CD8-positive, alpha-beta memory T cell (primary cell): ENCODE data around the gene IGSF3. TPM values are rescaled to one million over a fixed set of nuclear protein-coding genes. Genes with fewer than 3 reads are reported as not detected.
"Not testable (repeated sequence)": the region's sequence is repeated elsewhere in the genome, so short reads cannot be mapped to it uniquely, and the experiment has no call there.

ENCODE experiments used
- CTCF ChIA-PET: fragments of 350-600 bp; sonication (Branson Sonifier 250); formaldehyde crosslinking; loops from one replicate; lab custom pipeline; 2021; ENCODE audit warnings: antibody characterized with exemption; lab: Charles Lee
- POLR2A ChIA-PET: fragments of 350-600 bp; sonication (Branson Sonifier 250); formaldehyde crosslinking; loops from one replicate; lab custom pipeline; 2021; ENCODE audit warnings: antibody characterized with exemption; lab: Charles Lee
- DNase-seq, 5 donors: peaks; one replicate each; pipeline versions ENCODE4 v3.0.0 to v3.0.0-alpha.2; 2020 to 2022; ENCODE audit warnings: mixed read lengths in 1 of 5
- H3K27ac ChIP-seq: one replicate; pipeline ENCODE4 v1.7.0; 2013; ENCODE audit warnings: low read depth, mild to moderate bottlenecking, low read length, moderate library complexity
- H3K27me3 ChIP-seq: 2 replicates; pipeline ENCODE4 v1.7.0; 2013; ENCODE audit warnings: low read length, mild to moderate bottlenecking; ENCODE audit not compliant: insufficient read depth, poor library complexity, severe bottlenecking
- H3K36me3 ChIP-seq: 2 replicates; pipeline ENCODE4 v1.7.0; 2013; ENCODE audit warnings: mild to moderate bottlenecking, low read length, moderate library complexity; ENCODE audit not compliant: insufficient read depth
- H3K4me1 ChIP-seq: 2 replicates; pipeline ENCODE4 v1.7.0; 2013; ENCODE audit warnings: mild to moderate bottlenecking, low read length, moderate library complexity; ENCODE audit not compliant: insufficient read depth
- H3K4me3 ChIP-seq: 2 replicates; pipeline ENCODE4 v1.7.0; 2013; ENCODE audit warnings: mild to moderate bottlenecking, low read length
- H3K9me3 ChIP-seq: 2 replicates; pipeline ENCODE4 v1.7.0; 2013; ENCODE audit warnings: mild to moderate bottlenecking, low read length
- H3K27ac Mint-ChIP-seq, 8 donors: one replicate each; pipeline ENCODE4 v1.8.0; 2020 to 2021; ENCODE audit warnings: mixed read lengths in 8 of 8, mild to moderate bottlenecking in 6 of 8, inconsistent platforms in 3 of 8, moderate library complexity in 3 of 8
- H3K27me3 Mint-ChIP-seq, 2 donors: one replicate each; pipeline ENCODE4 v1.8.0; 2020 to 2021; ENCODE audit warnings: mixed read lengths in 2 of 2, mild to moderate bottlenecking in 1 of 2, moderate library complexity in 1 of 2
- H3K36me3 Mint-ChIP-seq, 3 donors: one replicate each; pipeline ENCODE4 v1.8.0; 2020 to 2021; ENCODE audit warnings: mixed read lengths in 3 of 3, inconsistent platforms in 1 of 3, mild to moderate bottlenecking in 1 of 3
- H3K4me1 Mint-ChIP-seq, 3 donors: one replicate each; pipeline ENCODE4 v1.8.0; 2020 to 2021; ENCODE audit warnings: mixed read lengths in 3 of 3, inconsistent platforms in 1 of 3, mild to moderate bottlenecking in 1 of 3
- H3K4me3 Mint-ChIP-seq, 7 donors: one replicate each; pipeline ENCODE4 v1.8.0; 2020 to 2021; ENCODE audit warnings: mixed read lengths in 7 of 7, mild to moderate bottlenecking in 6 of 7, moderate library complexity in 4 of 7, inconsistent platforms in 2 of 7
- H3K9me3 Mint-ChIP-seq, 5 donors: one replicate each; pipeline ENCODE4 v1.8.0; 2020 to 2022; ENCODE audit warnings: mixed read lengths in 5 of 5, mild to moderate bottlenecking in 3 of 5, moderate library complexity in 2 of 5, inconsistent platforms in 1 of 5
- polyA plus RNA-seq: library from polyadenylated mRNA; unstranded; fragments of 300-500 nt; fragmentation: Illumina TruSeq; gene quantifications from one replicate; pipeline ENCODE4 v1.2.3, GENCODE V29; 2021
- total RNA-seq, 2 experiments: library from RNA; stranded (reverse); gene quantifications; one replicate each; pipeline ENCODE4 v1.2.3, GENCODE V29; 2021

IGSF3 gene
- total and polyA plus RNA-seq, 3 experiments from 2014 or later, result 1.8 to 2.0 TPM; not detected in 1

DNA sequence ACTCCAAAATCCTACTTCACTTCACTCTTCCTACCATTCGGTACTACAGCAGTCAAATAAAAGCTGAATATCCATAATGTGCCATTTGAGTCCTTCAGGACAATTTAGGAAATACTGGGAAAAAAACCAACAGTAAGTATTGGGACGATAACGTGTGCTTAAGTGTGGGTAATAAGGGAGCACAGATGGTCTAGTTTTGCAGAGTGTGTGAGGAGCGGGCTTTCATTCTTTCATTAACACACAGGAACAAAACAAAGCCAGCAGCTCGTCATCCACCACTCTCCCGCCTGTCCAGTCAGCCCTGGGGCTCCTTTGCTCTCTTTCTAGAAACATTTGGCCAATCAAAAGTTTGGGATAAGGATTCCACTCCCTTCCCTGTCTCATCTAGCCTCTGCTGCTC is 63.1 kb downstream of the IGSF3 start:
- H3K4me1 Mint-ChIP-seq, result peaks cover 0 to 14% (median 8%) of the 10 kb centered on the region in 3 donors
- H3K9me3 ChIP-seq, H3K4me3 ChIP-seq, H3K4me3 Mint-ChIP-seq, H3K36me3 ChIP-seq, H3K27ac ChIP-seq, CTCF ChIA-PET, POLR2A ChIA-PET, H3K27me3 Mint-ChIP-seq, H3K36me3 Mint-ChIP-seq, H3K27me3 ChIP-seq, H3K27ac Mint-ChIP-seq, H3K9me3 Mint-ChIP-seq, DNase-seq, H3K4me1 ChIP-seq: not testable (repeated sequence)

- H3K36me3 ChIP-seq, POLR2A ChIA-PET, H3K4me3 Mint-ChIP-seq, H3K4me3 ChIP-seq, H3K4me1 ChIP-seq, H3K27me3 ChIP-seq, H3K27ac ChIP-seq, H3K36me3 Mint-ChIP-seq, CTCF ChIA-PET, DNase-seq, H3K27ac Mint-ChIP-seq, H3K9me3 Mint-ChIP-seq, H3K9me3 ChIP-seq, H3K27me3 Mint-ChIP-seq: not testable (repeated sequence)
- H3K4me1 Mint-ChIP-seq, result peaks cover 0 to 14% (median 8%) of the 10 kb centered on the region in 3 donors
These were observed 63.9 kb downstream of the IGSF3 start for GRCh38 chr1:116603646-116604045.

- CTCF ChIA-PET, result interaction anchor here (0.9 kb wide), 1 partner anchor 460 kb away, joined by 3 read pairs; no protein-coding TSS in a partner anchor
- H3K4me1 Mint-ChIP-seq, result peaks cover 4 to 10% (median 10%) of the 10 kb centered on the region in 3 donors
- H3K27ac Mint-ChIP-seq, result peak overlapping the region in 1 of 8 donors; percentile 33
- H3K9me3 ChIP-seq, H3K36me3 ChIP-seq, H3K27ac ChIP-seq, DNase-seq, POLR2A ChIA-PET, H3K27me3 Mint-ChIP-seq, H3K4me3 Mint-ChIP-seq, H3K27me3 ChIP-seq, H3K4me3 ChIP-seq, H3K4me1 ChIP-seq, H3K9me3 Mint-ChIP-seq, H3K36me3 Mint-ChIP-seq: not testable (repeated sequence)
These were observed 68.2 kb downstream of the IGSF3 start for GRCh38 chr1:116599369-116599768.

- POLR2A ChIA-PET, H3K9me3 ChIP-seq, H3K36me3 ChIP-seq, H3K4me1 ChIP-seq, H3K36me3 Mint-ChIP-seq, H3K4me3 Mint-ChIP-seq, H3K27me3 Mint-ChIP-seq, H3K4me3 ChIP-seq, DNase-seq, H3K27ac ChIP-seq, H3K27ac Mint-ChIP-seq, H3K9me3 Mint-ChIP-seq, H3K27me3 ChIP-seq: not testable (repeated sequence)
- CTCF ChIA-PET, result interaction anchor here (0.9 kb wide), 1 partner anchor 459 kb away, joined by 3 read pairs; no protein-coding TSS in a partner anchor
- peaks cover 4 to 10% (median 10%) of the 10 kb centered on the region in 3 donors for H3K4me1 Mint-ChIP-seq
These were observed 69.0 kb downstream of the IGSF3 start for GRCh38 chr1:116598420-116599036.

DNA sequence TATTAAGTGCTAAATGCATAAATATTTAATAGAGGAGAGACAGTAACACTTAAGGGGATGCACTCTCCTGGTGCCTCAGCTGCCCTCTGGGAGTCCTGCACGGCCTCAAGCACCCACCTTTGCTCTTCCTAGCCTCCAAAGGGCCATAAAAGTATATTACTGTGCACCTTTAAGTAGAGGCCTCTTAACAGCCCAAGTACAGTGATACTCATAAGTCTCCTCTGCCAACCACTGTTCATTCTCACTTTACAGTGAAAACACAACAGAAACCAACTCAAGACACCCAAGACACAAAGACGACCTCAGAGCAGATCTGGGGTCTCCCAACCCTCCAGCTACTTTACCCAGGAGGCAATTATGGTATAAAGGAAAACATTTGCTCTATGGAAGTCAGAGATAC is 70.1 kb downstream of the IGSF3 start:
- H3K36me3 Mint-ChIP-seq, H3K9me3 Mint-ChIP-seq, DNase-seq, H3K9me3 ChIP-seq, POLR2A ChIA-PET, H3K27ac ChIP-seq, H3K4me1 ChIP-seq, H3K36me3 ChIP-seq, H3K4me3 ChIP-seq, H3K27me3 ChIP-seq, H3K4me3 Mint-ChIP-seq, H3K27me3 Mint-ChIP-seq, H3K27ac Mint-ChIP-seq: not testable (repeated sequence)
- CTCF ChIA-PET, result interaction anchor here (2.8 kb wide), 1 partner anchor 23 kb away, joined by 14 read pairs; no protein-coding TSS in a partner anchor
- H3K4me1 Mint-ChIP-seq, result peaks cover 4 to 10% (median 10%) of the 10 kb centered on the region in 3 donors

GRCh38 chr1:116596742-116597307 is 70.7 kb downstream of the IGSF3 start:
- CTCF ChIA-PET, result interaction anchor here (0.9 to 2.8 kb wide), 5 partner anchors 13 to 458 kb away, joined by 3 to 14 read pairs (median 7); no protein-coding TSS in a partner anchor
- DNase-seq, H3K27me3 ChIP-seq, H3K4me3 ChIP-seq, H3K27ac Mint-ChIP-seq, H3K36me3 Mint-ChIP-seq, POLR2A ChIA-PET, H3K27me3 Mint-ChIP-seq, H3K4me3 Mint-ChIP-seq, H3K36me3 ChIP-seq, H3K9me3 Mint-ChIP-seq, H3K27ac ChIP-seq, H3K4me1 ChIP-seq, H3K9me3 ChIP-seq: not testable (repeated sequence)
- H3K4me1 Mint-ChIP-seq, result peaks cover 4 to 10% (median 10%) of the 10 kb centered on the region in 3 donors

DNA sequence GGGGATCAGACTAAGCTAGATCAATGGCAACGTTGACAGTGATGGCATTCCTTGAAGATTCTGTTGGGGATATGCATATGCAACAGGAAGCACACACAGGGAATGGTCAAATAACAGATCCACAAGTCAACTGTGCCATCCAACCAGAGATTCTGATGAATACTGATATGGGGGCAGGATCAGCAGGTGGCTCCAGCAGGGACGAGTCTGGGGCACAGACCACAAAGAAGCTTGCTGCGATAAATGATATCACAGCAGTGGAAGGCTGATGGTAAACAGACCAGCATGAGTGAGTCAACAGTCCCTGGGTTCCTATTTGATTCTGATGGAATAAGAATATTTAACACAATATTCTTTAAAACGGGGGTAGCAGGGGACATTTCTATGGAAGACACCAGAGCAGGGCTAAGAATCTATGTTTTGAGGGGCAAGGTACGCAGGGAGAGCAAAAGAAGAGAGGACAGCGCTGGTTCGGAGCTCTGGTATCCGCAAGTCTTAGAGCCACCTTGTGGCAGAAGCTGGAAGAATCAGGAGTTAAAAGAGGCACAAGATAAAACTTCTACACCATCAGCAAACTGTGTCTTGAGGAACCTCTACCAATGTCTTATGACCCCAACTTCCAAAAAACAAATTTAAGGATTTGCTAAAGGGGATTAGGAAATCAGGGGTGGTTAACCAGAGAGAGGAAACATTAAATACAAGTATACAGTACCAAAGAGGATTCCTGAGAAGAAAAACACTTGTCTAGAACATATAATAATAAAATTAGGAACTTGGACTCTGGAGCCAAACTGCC is 71.4 kb downstream of the IGSF3 start:
- H3K27me3 ChIP-seq, H3K9me3 ChIP-seq, H3K27ac ChIP-seq, H3K27me3 Mint-ChIP-seq, H3K4me1 ChIP-seq, H3K36me3 ChIP-seq, H3K9me3 Mint-ChIP-seq, H3K36me3 Mint-ChIP-seq, POLR2A ChIA-PET: not testable (repeated sequence)
- H3K27ac Mint-ChIP-seq, result peak overlapping the region in 1 of 8 donors; percentile 9
- peak overlapping the region; percentile 6 for H3K4me3 ChIP-seq
- peak in 4 of 5 donors; percentile 14 to 38 (median 22) for DNase-seq
- H3K4me3 Mint-ChIP-seq, result peak overlapping the region in 6 of 7 donors; percentile 32 to 64 (median 52)
- H3K4me1 Mint-ChIP-seq, result peaks cover 4 to 10% (median 10%) of the 10 kb centered on the region in 3 donors
- CTCF ChIA-PET, result interaction anchor here (0.8 to 2.8 kb wide), 11 partner anchors 10 to 465 kb away, joined by 3 to 14 read pairs (median 3); partner anchors contain the start of gene CD58
